Measurements from ENCODE around the gene PSKH1.
"Not testable (repeated sequence)": the region's sequence is repeated elsewhere in the genome, so short reads cannot be mapped to it uniquely, and the experiment has no call there.

Gene PSKH1

DNA sequence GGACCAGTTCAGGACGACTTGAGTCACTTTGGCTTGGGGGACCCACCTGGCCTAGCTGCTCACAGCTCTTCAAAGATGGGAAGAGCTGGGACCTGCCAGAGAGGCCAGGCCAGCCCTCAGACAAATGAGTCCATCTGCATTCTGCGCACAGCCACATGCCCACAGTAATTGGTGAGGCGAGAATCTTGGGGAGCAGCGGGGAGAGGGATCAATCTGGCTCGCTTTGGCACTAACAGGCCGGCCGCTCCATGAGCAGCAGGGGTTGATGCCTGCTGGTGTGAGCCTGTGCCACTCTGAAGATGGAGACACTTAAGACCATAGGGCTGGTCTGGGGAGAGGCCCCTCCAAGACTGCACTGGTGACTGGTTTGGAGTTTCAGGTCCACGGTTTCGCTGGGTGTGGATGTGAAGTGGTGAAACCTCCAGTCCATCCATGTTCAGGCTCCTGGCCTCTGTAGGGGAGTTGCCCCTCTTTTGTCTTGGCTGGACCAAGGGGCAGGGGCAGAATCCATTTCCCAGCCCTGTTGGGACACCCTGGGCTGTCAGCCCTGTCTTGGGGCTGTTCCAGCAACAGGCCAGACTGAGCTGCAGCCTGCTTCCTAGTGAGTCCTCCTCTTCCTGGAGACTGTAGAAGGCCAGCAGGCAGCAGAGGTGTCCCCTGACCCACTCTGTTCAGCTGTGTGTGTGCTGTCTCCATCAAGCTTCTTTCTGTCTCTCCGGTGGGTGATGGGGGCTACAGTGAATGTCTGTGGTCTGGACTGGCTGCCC is 31.3 kb downstream of the PSKH1 start:
- no peak for DNase-seq (ENCODE audit: low spot score)

DNA sequence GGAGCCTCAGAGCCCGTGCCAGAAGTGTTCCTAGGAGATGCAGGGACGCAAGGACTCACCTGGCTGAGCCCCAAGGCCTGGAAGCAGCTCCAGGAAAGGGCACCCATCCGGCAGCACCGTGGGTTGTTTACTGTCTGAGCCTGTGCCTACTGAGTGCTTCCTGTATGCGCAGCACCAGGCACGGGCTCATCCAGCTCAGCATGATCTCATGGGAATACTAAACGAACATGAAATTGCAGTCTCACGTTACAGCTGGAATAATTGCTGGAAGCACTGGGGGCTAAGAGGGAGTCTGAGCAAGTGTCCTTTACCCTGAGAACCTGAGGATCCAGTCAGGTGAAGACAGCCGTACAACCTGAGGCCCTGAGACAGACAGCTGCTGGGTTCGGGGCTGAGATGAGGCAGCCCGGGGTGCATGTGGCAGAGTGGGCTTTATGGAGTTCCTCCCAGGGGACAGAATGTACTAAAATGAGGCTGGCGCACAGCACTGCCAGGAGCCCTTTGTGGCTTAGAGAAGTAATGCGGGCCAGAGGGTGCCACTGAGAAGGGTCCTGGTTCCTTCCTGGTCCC is 33.2 kb downstream of the PSKH1 start:
- no peak for DNase-seq (ENCODE audit: low spot score)

DNA sequence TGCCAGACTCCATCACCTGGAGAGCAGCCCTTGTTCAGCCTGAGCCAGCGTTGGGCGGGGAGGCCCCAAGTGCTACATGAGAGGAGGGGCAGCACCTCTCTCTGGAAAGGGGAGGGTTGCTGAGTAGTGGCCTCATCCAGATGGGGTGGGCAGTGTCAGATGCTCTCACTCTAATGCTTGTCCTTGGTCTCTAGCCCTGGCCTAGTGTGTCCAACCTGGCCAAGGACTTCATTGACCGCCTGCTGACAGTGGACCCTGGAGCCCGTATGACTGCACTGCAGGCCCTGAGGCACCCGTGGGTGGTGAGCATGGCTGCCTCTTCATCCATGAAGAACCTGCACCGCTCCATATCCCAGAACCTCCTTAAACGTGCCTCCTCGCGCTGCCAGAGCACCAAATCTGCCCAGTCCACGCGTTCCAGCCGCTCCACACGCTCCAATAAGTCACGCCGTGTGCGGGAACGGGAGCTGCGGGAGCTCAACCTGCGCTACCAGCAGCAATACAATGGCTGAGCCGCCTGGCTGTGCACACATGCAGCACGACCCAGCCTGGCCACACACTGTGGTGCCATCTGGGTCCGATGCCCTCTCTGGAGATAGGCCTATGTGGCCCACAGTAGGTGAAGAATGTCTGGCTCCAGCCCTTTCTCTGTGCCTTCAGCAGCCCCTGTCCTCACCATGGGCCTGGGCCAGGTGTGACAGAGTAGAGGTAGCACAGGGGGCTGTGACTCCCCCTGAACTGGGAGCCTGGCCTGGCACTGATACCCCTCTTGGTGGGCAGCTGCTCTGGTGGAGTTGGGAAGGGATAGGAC is 34.3 kb downstream of the PSKH1 start:
- no peak for DNase-seq (ENCODE audit: low spot score)

DNA sequence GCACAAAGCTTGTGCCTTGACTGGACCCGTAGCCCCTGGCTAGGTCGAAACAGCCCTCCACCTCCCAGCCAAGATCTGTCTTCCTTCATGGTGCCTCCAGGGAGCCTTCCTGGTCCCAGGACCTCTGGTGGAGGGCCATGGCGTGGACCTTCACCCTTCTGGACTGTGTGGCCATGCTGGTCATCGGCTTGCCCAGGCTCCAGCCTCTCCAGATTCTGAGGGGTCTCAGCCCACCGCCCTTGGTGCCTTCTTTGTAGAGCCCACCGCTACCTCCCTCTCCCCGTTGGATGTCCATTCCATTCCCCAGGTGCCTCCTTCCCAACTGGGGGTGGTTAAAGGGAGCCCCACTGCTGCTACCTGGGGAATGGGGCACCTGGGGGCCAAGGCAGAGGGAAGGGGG is 35.1 kb downstream of the PSKH1 start:
- no peak for DNase-seq (ENCODE audit: low spot score)

DNA sequence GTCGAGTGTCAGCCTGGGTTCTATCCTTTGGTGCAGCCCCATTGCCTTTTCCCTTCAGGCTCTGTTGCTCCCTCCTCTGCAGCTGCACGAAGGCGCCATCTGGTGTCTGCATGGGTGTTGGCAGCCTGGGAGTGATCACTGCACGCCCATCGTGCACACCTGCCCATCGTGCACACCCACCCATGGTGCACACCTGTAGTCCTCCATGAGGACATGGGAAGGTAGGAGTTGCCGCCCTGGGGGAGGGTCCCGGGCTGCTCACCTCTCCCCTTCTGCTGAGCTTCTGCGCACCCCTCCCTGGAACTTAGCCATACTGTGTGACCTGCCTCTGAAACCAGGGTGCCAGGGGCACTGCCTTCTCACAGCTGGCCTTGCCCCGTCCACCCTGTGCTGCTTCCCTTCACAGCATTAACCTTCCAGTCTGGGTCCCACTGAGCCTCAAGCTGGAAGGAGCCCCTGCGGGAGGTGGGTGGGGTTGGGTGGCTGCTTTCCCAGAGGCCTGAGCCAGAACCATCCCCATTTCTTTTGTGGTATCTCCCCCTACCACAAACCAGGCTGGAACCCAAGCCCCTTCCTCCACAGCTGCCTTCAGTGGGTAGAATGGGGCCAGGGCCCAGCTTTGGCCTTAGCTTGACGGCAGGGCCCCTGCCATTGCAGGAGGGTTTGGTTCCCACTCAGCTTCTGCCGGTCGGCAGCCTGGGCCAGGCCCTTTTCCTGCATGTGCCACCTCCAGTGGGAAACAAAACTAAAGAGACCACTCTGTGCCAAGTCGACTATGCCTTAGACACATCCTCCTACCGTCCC is 35.7 kb downstream of the PSKH1 start:
- DNase-seq (ENCODE audit: low spot score) = peak; percentile 93

DNA sequence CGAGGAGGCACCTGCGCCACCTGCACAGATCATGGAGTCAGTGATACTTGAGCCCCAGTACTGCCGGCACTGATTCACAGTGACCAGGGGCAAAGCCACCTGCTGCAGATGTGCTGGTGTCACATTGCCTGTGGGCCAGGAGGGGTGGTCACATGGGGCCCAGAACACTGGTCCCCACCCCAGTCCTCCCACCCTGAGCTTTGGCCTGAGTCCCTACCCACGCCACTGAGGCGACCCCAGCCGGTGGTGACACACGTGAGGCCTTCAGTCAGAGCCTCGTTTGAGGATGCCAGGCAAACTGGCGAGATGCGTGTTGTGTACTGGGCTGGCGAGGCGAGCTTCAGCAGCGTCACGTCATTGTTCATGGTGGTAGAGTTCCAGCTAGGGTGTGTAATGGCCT is 37.1 kb downstream of the PSKH1 start:
- DNase-seq (ENCODE audit: low spot score) = no peak

DNA sequence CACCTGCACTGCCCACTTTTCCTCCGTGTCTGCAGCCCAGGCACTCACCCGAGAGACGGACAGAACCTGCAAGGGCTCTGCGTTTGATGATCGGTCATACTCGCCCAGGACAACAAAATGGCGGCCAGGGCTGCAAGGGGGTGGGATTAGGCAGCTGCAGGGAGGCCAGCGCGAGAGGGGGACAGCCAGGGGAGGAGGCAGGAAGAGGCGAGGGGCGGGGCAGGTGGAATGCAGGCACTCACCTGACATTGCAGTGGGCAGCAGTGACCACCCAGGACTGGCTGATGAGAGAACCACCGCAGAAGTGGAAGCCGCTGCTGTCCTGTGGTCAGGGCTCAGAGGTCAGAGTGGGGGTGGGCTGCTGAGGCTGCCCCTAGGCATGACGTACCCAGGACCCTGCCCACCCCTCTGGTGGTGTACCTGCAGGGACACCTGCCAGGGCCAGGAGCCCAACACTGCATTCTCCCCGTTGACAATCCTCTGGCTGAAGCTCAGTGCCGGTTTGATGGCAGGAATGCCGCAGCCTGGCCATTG is 37.7 kb downstream of the PSKH1 start:
- DNase-seq (ENCODE audit: low spot score) = no peak

DNA sequence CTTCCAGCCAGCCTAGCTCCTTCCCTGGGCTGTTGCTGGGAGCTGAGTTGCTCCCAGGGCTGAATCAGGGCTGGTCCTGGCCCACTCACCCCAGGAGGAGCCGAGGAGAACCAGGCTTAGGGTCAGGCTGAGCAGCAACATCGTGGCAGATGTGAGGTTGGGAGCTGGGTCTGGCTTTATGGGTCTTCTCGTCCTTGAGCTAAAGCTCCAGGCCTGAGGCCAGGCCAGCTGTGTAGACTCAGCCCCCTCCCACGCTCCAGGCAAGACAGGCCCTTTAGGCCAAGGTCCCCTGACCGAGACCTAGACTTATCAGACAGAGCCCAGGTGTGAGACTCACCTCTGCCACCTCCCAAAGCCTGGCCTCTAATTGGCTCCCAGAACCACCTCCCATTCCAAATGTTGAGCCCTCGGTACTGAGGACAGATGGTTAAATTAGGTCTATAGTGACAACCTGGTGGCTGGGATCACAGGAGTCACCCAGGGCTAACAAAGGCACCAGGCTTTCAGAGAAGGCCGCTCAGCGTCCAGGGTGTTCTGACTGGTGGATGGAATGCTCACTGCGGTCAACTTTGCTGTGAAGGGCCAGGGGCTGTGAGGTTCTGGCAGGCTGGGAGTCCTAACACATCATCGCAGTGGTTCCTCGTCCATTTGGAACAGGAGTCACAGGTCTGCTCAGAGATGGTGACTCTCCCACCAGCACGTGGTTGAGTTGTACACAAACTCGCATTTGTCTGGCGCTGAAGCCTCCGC is 38.8 kb downstream of the PSKH1 start, which contains the start of gene CTRL:
Gene CTRL, minus strand, starts transcription at position 151 of the 750 bp plus-strand sequence. Its CDS starts 10 bp downstream, at position 141.
- DNase-seq (ENCODE audit: low spot score) = no peak

DNA sequence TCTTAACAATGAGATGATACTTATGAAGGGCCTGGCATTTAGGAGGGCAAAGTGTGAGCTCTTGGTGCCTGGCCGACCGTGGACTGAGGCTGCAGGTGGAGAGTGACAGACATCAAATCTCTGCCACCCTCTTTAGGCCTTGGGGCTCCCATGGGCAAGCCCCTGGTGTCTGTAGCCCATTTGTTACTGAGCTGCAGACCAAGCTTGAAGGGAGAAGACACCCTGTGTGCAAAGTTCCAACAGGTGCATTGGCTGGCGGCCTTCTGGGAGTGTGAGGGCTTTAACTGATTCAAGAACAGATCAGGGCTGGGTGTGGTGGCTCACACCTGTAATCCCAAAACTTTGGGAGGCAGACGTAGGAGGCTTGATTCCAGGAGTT is 39.4 kb downstream of the PSKH1 start:
- DNase-seq (ENCODE audit: low spot score) = no peak

DNA sequence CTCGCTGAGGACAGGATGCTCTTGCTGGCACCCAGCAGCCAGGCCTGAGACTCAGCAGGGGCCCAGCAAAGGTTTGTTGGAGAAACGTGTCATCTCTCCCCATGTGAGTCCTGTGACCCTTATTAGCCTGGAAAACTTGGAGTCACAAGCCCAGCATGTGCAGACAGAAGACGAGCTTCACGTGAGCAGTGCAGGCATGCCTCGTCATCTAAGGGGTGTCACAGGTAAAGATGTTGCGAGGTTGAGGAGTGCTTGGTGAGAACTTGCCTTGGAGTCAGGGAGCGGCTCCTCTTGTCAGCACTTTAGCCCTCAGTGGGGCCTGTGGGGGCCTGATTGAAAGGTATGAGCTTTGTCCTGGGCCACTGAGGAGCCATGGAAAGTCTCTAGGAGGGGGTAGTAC is 40.8 kb downstream of the PSKH1 start:
- DNase-seq (ENCODE audit: low spot score) = no peak

DNA sequence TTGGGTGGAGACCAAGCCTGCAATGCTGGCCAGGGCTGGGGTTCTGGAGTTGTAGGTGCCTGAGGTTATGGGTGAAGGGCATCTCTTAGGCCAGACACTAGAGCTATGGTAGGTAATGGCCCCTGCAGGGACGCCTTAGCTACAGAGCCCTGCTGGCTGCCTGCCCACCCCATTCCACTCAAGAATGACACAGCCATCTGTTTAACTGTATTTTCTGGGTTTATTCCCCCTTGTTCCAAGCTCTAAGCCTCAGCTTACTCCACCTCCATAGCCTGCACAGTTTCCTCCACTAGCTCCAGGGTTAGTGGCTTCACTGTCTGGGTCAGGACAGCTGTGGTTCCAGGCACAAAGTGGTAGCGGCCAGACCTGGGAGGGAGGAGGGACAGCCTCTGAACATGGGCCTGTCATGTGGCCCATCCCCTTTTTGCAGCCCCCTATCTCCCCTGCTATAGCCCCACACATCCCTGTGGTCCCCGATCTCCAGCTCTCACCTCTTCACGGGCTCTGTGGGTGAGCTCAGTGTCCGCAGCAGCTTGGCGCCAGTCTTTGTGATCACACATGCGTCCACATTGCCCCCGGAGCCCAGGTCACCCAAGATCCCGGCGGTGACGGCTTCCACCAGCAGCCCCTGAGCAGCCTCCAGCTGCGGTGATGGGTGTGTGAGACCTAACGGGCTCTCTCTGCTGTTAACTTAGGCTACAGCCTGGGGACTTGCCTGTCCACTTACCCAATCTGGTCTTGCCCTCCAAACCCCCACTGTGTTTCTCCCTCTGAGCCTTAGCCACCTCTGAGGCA is 41.4 kb downstream of the PSKH1 start:
- no peak for DNase-seq (ENCODE audit: low spot score)

DNA sequence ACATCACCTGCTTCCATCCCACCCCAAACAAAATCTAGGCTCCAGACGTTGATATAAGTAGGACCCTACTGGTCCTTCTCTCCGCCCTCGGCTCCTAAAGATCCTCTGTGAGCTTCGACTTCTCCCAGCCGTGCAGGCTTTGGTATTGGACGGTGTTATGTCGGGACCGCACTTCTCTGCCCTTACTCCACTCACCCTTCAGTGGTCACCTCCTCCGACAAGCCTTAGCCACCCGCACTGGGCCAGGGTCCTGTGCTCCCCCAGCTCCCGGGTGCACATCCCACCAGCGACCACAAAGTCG is 42.0 kb downstream of the PSKH1 start:
- no peak for DNase-seq (ENCODE audit: low spot score)

DNA sequence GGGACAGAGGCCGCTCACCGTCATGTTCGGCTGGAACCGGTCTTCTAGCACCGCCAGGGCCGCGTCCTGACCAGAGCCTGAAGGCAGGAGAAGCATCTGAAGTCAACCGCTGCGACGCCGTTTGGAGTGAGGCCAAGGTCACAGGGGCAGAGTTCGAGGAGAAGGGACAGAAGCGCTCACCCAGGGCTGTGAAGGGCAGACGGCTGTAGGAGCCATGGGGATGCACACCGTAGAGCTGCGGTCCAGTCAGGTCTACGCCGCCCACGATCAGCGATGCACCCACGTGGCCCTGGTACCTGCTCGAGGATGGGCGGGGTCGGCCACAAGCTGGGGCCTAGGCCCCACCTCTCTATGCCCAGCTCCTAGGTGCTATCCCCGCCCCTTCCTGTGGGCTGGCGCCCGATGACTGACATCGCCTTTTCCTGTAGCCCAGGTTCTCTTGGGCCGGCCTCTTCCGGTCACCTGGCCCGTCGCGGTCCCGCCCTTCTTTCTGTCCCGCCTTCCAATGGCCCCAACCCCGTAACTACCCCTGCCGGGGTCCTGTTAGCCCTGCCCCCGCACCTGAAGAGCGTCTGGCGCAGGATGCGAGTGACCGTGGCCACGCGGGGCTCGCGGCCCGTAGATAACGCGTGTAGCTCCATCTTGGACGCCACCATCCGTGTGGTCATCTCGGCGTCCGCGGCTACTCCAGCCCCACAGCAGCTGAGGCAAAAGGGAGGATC is 42.5 kb downstream of the PSKH1 start:
- peak; percentile 100 for DNase-seq (ENCODE audit: low spot score)

DNA sequence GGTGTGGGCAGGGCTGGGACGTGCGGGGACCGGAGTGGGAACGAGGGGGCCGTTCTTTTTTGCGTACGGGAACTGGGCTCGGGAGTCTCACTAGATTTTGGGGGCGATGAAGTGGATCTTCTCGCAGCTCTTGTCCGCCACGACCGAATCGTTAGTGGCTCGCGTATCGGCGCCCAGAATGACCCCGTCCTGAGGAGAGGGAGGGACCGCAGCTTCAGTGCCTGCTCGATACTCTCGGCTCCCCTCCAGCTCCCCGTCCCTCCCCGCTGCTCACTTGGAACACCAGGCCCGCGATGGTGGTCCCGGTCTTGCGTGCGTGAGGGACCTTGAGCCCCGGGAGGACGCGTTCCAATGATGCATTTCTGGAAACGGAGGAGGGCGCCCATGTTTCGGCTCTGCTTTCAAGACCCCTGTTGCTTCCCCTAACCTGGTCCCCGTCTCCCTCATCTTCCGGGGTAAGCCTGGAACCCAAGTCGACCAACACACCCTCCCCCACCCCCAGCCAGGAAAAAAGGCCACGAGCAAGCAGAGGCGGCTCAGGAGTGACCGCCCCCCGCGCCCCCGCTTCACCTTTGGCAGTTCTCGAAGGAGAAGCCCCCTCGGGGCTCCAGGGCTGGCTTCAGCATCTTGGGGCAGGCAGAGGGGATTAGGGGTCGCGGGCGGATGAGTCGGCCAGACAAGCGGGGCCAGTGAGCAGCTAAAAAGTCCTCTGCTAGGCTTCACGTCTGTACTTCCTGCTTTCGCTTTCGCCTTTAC is 43.2 kb downstream of the PSKH1 start, which contains the start of gene PSMB10:
Gene PSMB10, minus strand, starts transcription at position 727 of the 756 bp plus-strand sequence. Its CDS starts 101 bp downstream, at position 626.
- peak; percentile 76 for DNase-seq (ENCODE audit: low spot score)

DNA sequence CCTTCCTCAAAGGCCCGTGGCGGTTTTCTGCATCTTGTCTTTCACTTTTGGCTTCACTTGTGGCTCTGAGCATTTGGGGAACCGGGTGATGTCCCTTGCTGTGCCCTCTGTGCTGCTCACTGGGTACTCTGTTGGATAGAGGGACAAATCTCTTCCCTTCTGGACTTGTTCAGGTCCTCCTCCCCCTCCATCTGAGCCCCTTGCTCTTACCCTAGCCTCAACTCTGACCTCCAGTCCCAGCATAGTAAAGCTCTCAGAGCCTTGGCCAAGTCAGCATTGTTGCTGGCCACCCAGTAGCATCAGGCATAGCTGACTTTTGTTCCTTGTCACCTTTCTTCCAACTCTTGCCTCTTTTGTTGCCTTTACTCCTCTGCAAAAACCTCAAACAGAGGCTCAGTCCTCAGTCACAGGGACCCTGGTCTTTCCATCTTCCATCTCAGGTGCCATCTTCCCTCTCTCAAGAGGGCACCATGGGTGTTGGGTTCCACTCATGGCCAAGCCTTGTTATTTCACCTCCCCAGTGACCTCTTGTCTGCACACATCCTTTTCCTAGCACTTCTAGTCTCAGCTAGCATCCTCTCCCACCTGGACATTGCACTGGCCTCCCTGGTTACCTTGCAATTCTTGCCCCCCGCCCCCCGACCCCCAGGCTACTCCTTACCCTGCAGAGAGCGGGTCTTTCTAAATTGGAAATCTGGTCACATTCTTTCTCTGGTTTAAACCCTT is 44.0 kb downstream of the PSKH1 start:
- DNase-seq (ENCODE audit: low spot score) = no peak

DNA sequence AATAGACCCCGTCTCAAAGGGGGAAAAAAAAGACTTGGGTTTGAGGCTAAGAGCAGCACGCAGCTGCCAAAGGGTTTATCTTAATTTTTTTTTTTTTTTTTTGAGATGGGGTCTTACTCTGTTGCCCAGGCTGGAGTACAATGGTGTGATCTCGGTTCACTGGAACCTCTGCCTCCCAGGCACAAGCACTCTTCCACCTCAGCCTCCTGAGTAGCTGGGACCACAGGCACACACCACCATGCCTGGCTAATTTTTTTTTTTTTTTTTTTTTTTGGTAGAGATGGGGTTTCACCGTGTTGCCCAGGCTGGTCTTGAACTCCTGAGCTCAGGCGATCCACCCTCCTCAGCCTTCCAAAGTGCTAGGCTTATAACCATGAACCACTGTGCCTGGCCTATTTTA is 44.7 kb downstream of the PSKH1 start:
- not testable (repeated sequence) for DNase-seq (ENCODE audit: low spot score)

DNA sequence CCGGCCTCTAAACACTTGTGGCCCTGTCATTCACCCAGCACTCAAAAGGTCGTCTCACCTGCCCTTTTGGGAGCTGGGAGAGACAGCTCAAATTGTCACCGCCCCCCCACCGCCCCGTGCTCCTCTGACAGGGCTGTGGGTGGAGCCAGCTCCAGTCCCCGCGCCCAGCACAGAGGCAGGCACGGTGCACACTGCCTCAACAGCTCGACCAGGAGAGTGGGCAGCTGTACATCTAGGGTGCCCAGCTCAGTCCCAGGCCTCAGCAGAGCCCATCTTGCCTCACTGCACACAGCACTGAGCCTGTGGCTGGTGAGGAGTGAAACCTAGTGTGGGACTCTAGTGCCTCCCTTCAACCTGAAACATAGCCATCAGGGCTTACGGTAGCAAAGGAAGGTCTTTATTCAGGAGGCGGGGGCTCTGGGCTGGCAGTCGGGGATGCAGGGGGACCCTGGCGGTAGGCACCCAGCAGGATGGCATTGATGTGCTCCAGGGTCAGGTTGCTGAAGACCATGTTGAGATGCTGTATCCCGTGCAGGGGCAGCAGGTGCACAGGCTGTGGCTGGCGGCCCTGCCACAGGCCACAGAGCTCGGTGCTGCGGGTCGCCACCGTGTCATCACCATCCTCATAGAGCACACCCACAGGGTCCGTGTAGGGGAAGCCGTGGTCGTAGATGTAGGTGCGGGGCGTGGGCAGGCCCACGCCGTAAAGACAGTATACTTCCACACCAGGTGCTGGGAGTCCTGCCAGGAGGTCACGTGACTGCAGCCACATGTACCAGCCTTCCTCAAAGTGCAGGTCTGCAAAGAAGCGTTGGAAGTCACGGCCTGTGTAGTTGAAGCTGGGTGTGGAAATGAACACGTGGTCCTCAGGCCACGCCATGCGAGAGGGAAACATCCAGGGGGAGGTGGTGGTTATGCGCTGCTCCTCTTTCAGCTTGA is 46.7 kb downstream of the PSKH1 start:
- no peak for DNase-seq (ENCODE audit: low spot score)
